WERI-Rb-1 (cell line): ENCODE results near the gene OR2F1.
A peak's percentile ranks its signal among the peaks of the same experiment; 100 is the strongest.
"Not testable (repeated sequence)": the region's sequence is repeated elsewhere in the genome, so short reads cannot be mapped to it uniquely, and the experiment has no call there.

Experiments
- DNase-seq: peaks from one replicate; pipeline ENCODE4 v3.0.0-alpha.2; 2020
- H3K27ac ChIP-seq: fragments of 250-450 bp; sonication (Bioruptor Pico); 2 replicates; pipeline ENCODE4 v1.5.1; 2020; ENCODE audit warnings: mild to moderate bottlenecking, moderate library complexity
- H3K27me3 ChIP-seq: fragments of 250-450 bp; sonication (Bioruptor Pico); 2 replicates; pipeline ENCODE4 v1.5.1; 2021; ENCODE audit warnings: mild to moderate bottlenecking, low read depth, moderate library complexity; ENCODE audit not compliant: insufficient read depth, severe bottlenecking
- H3K36me3 ChIP-seq: fragments of 250-450 bp; sonication (Bioruptor Pico); 2 replicates; pipeline ENCODE4 v1.5.1; 2020; ENCODE audit warnings: mild to moderate bottlenecking, moderate library complexity
- H3K4me3 ChIP-seq: 2 replicates; pipeline ENCODE4 v1.5.1; 2011; ENCODE audit warnings: low read depth, mild to moderate bottlenecking, control low read depth, low read length
- H3K9me3 ChIP-seq: fragments of 250-450 bp; sonication (Bioruptor Pico); 2 replicates; pipeline ENCODE4 v1.5.1; 2021; ENCODE audit warnings: mild to moderate bottlenecking, moderate library complexity; ENCODE audit not compliant: severe bottlenecking
- CTCF ChIP-seq: IDR thresholded peaks from 2 replicates; pipeline ENCODE4 v1.5.1; 2011; ENCODE audit warnings: low read depth, mild to moderate bottlenecking, control low read depth, inconsistent platforms, low read length

Gene OR2F1

GRCh38 chr7:144004703-144005102 is 50.1 kb downstream of the OR2F1 start:
- Histone ChIP-seq H3K36me3 (no peaks in the 10 kb centered on the region), H3K9me3 (peaks cover 3% of the 10 kb centered on the region), H3K27me3 (no peaks in the 10 kb centered on the region), H3K4me3 (no peak overlapping the region), H3K27ac (no peak overlapping the region)
- no peak for TF ChIP-seq CTCF
- DNase-seq: no peak

GRCh38 chr7:144006029-144006691 is 51.5 kb downstream of the OR2F1 start:
- H3K27ac ChIP-seq: no peak overlapping the region
- H3K4me3 ChIP-seq: no peak overlapping the region
- H3K9me3 ChIP-seq: peaks cover 7% of the 10 kb centered on the region
- no peak for TF ChIP-seq CTCF
- H3K27me3 ChIP-seq: no peaks in the 10 kb centered on the region
- H3K36me3 ChIP-seq: no peaks in the 10 kb centered on the region
- DNase-seq: no peak

- Histone ChIP-seq H3K36me3 (no peaks in the 10 kb centered on the region), H3K9me3 (peaks cover 7% of the 10 kb centered on the region), H3K27me3 (no peaks in the 10 kb centered on the region), H3K27ac (no peak overlapping the region), H3K4me3 (no peak overlapping the region)
- no peak for DNase-seq
- TF ChIP-seq CTCF: no peak
Measured at GRCh38 chr7:144006692-144007042, 52.0 kb downstream of the OR2F1 start.

- no peaks in the 10 kb centered on the region for H3K36me3 ChIP-seq
- no peak for TF ChIP-seq CTCF
- no peak overlapping the region for H3K4me3 ChIP-seq
- no peak for DNase-seq
- no peaks in the 10 kb centered on the region for H3K27me3 ChIP-seq
- peaks cover 7% of the 10 kb centered on the region for H3K9me3 ChIP-seq
- no peak overlapping the region for H3K27ac ChIP-seq
Measured at GRCh38 chr7:144009361-144009760, 54.7 kb downstream of the OR2F1 start.

GRCh38 chr7:144010061-144010460 is 55.4 kb downstream of the OR2F1 start:
- H3K27me3 ChIP-seq, H3K27ac ChIP-seq, H3K36me3 ChIP-seq, H3K4me3 ChIP-seq, H3K9me3 ChIP-seq, DNase-seq: not testable (repeated sequence)

GRCh38 chr7:144010821-144011220 is 56.2 kb downstream of the OR2F1 start:
- H3K36me3 ChIP-seq, H3K27ac ChIP-seq, H3K27me3 ChIP-seq, H3K4me3 ChIP-seq, H3K9me3 ChIP-seq: not testable (repeated sequence)
- peak; percentile 14 for DNase-seq
